ENCODE measurements around the gene PGS1. TPM values are rescaled to one million over a fixed set of nuclear protein-coding genes. Genes with fewer than 3 reads are reported as not detected.

Gene PGS1
- total and polyA plus RNA-seq, 10 of the 15 experiments (the other 5 are each of a cell fraction or from before 2014, with no cell fraction given): 1.3 to 37.6 (median 27.4) TPM

- TF ChIP-seq CUX1 (IDR thresholded peaks at IDR 0.05; ENCODE audit: insufficient replicate concordance, low read depth, low read length) (no peak), ZNF622 (IDR thresholded peaks at IDR 0.05) (no peak), NFYA (IDR thresholded peaks at IDR 0.05; ENCODE audit: borderline replicate concordance, low read depth, low read length) (no peak), MLLT1 (IDR thresholded peaks at IDR 0.05) (no peak), CTCF (IDR thresholded peaks at IDR 0.05 in 2 of 3, conservative IDR thresholded peaks at IDR 0.05 in 1 of 3; ENCODE audit: control insufficient read depth in 2 of 3, extremely low read depth in 1 of 3, insufficient read depth in 1 of 3, low read depth in 3 of 3, low read length in 3 of 3) (no peak), PRDM15 (CRISPR knock-in tag; IDR thresholded peaks at IDR 0.05) (no peak)
These were observed 35.3 kb upstream of the PGS1 start (continued) for GRCh38 chr17:78343187-78343542.
